ENCODE results near the gene INSIG1.

Gene INSIG1

GRCh38 chr7:155285423-155285822 lies 12.3 kb upstream of the INSIG1 start:
- no peak for DNase-seq (ENCODE audit: low spot score)

DNA sequence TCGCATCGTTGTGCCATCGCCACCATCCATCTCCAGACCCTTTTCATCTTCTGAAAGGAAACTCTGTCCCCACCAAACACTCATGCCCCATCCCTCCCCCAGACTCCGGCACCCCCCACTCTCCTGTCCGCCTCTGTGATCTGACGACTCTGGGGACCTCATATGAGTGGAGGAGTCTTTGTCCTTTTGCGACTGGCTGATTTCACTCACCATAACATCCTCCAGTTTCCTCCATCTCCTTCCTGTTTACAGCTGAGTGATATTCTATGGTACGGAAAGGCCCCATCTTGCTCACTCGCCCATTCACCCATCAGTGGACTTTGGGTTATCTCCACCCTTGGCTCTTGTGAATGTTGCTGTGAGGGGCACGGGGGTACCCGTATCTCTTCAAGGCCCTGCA lies 11.8 kb upstream of the INSIG1 start:
- no peak for DNase-seq (ENCODE audit: low spot score)

DNA sequence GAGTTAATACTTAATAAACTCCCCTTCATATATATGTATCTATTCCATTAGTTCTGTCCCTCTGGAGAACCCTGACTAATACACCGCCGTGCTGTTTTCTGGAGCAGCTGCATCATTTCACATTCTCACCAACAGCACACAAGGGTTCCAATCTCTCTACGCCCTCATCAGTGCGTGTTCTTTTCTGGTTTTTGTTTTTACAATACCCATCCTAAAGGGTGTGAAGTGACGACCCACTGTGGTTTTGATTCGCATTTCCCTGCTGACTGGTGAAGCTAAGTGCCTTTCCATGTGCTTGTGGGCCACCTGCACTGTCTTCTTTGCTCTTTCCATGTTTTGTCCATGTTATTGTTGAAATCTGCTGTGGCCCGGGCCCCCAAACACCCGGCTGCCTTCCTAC lies 11.0 kb upstream of the INSIG1 start:
- no peak for DNase-seq (ENCODE audit: low spot score)

- DNase-seq (ENCODE audit: low spot score) = no peak
These were observed 10.3 kb upstream of the INSIG1 start for GRCh38 chr7:155287284-155287935.

GRCh38 chr7:155288055-155288454 lies 9.6 kb upstream of the INSIG1 start:
- DNase-seq (ENCODE audit: low spot score) = no peak

GRCh38 chr7:155289107-155289506 lies 8.6 kb upstream of the INSIG1 start:
- DNase-seq (ENCODE audit: low spot score) = no peak

- no peak for DNase-seq (ENCODE audit: low spot score)
These were observed 7.7 kb upstream of the INSIG1 start for GRCh38 chr7:155289949-155290501.

DNA sequence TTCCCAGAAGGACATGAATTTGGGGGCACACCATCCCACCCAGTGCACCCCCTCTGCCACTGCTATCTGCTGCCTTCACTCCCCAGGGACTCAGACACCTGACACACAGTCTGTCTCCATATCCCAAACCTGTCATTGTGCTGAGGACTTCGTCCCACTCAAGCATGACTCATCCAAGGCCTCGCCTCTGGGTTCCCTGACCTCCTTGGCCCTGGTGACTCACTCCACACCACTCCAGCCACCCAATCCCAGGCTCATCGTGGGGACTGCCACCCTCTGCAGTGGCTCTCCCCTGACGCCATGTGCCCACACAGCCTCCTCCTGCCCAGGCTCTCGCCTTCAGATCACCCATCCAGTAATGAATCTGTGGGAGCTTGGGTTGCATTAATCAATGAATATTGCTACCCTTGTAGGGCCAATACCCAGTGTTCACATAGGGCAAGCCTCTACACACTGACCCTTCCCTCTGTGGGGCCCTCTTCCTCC lies 6.6 kb upstream of the INSIG1 start:
- no peak for DNase-seq (ENCODE audit: low spot score)

- DNase-seq (ENCODE audit: low spot score) = no peak
These were observed 5.9 kb upstream of the INSIG1 start for GRCh38 chr7:155291729-155292128.

- DNase-seq (ENCODE audit: low spot score) = no peak
These were observed 4.9 kb upstream of the INSIG1 start for GRCh38 chr7:155292680-155293226.

DNA sequence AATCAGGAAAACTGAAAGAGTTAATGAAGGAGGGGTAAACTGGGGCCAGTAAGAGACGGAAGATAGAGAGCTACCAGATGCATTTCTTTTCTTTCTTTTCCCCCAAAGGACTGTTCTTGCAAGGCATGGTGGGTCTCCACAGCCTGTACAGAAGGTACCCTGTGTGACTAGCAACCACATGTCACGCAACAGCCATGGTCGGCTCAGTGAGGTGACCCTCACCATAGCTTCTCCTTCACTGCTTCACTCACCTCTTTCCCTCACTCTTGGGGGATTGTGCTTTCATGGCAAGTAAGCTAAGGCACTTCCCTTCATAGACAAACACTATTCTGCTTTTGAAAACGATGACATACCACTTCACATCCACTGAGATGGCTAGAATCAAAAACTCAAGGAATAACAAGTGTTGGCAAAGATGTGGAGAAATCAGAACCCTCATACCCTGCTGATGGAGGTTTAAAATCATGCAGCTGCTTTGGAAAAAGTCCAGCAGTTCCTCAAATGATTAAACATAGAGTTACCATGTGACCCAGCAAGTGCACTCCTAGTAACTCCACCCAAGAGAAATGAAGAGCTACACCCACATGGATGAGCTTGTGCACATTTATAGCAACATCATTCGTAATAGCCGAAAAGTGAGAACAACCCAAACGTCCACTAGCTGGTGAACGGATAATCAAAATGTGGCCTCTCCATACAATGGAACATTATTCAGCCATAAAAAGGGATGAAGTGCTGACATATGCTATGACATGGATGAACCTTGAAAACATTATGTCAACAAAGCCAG lies 3.8 kb upstream of the INSIG1 start:
- no peak for DNase-seq (ENCODE audit: low spot score)

GRCh38 chr7:155294511-155294778 lies 3.2 kb upstream of the INSIG1 start:
- DNase-seq (ENCODE audit: low spot score) = no peak

DNA sequence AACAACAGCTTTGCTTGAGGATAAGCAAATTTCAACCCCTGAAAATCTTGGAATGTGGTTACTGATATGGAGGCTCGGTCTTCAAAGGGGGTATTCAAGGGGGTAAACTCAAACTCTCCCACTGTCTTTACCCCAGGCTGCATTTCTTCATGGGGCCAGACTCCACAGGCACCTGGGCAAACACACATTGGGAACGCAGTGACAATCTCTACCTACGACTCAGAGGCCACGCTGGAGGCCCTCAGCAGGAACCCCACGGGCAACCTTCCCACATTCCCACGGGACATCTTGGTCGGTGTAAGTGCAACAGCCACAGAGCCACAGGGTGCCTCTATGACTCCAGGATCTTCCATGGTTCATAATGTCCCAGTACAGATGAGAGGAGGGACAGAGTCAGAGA lies 2.2 kb upstream of the INSIG1 start:
- DNase-seq (ENCODE audit: low spot score) = no peak

DNA sequence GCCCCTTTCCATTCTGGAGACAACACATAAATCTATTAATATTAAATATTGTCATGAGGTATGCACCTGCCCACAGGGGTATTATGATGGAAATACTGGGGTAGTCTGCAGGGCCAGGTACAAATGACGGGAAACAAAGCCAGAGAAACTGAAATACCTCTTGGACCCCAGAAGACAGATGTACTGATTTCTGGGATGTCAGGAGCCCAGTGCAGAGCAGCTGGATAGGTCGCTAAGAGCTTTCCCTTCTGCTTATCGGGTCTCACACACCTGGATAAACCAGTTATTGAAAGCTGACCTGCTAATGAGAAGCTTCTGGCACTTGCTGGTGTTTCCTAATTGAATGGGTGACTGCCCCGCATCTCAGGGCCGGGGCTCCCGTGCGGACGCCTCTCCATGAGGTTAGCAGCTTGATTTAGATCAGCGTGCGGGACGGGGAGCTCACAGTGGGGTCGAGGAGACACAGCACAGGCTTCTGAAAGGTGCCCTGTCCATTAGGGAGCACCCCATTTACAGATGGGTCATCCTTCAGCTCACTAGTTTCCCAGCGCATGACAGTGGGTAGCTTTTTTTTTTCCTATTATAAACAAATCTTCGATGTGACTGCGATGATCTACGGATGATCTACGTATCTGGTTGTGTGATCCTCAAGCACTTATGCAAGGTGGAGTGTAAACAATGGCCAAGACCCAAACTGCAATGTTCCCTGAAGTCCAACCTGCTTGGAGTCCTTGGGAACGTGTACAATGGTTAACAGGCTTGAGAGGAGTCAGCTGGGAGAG lies 1.5 kb upstream of the INSIG1 start:
- no peak for DNase-seq (ENCODE audit: low spot score)

GRCh38 chr7:155296788-155297516 lies 726 bp upstream of the INSIG1 start:
- no peak for DNase-seq (ENCODE audit: low spot score)

- no peak for DNase-seq (ENCODE audit: low spot score)
These were observed 683 bp downstream of the INSIG1 start for GRCh38 chr7:155298288-155298833.

DNA sequence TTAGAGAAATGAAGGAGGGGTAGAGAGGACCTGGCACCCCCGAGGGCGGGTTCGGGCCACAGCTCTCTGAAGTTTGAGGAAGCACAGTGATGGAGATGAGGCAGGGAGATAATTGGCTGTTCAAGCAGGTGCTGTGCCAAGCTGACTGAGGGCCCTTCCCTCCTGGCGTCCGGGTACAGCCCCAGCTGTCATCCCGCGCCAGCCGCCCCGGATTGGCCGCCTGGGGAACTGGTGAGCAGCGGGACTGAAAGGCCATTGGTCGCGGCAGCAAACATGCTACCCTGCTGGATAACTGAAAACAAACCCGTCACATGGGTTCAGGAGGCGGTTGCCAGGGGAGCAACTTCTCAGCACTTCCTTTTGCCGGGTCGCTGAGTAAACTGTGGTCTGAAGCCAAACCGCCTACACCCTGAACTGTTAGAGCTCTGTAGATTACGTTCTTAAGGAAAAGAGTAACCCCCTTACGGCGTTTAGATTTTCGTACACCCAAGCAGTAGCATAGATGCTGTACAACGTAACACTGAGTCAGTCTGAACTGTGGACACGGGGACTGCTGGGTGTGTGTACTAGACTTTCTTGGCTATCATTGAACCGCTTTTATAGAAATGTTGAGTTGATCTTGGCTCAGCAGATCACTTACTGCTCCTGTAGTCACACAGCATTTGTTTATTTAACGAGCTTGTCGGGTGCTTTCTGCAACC lies 1.3 kb downstream of the INSIG1 start:
- peak; percentile 94 for DNase-seq (ENCODE audit: low spot score)

GRCh38 chr7:155299535-155300202 lies 2.0 kb downstream of the INSIG1 start:
- no peak for DNase-seq (ENCODE audit: low spot score)

- DNase-seq (ENCODE audit: low spot score) = no peak
These were observed 3.2 kb downstream of the INSIG1 start for GRCh38 chr7:155300641-155301452.

Measured in ecto neural progenitor cell (in vitro differentiated cells).